PFSK-1 (cell line): ENCODE measurements around the gene APLP2.

ENCODE experiments used
- FOXP2 ChIP-seq: optimal IDR thresholded peaks from 2 replicates; pipeline ENCODE3; 2011; ENCODE audit warnings: borderline replicate concordance, control low read depth, inconsistent platforms; ENCODE audit not compliant: insufficient read depth; ENCODE audit errors: extremely low read length, extremely low read depth
- POLR2AphosphoS5 ChIP-seq: IDR thresholded peaks from 2 replicates; pipeline ENCODE4 v1.6.1; 2012; ENCODE audit warnings: low read depth, mild to moderate bottlenecking, control low read depth, low read length, moderate library complexity
- SIN3A ChIP-seq: IDR thresholded peaks from 2 replicates; pipeline ENCODE4 v1.6.1; 2012; ENCODE audit warnings: mild to moderate bottlenecking, low read length, moderate library complexity, borderline replicate concordance; ENCODE audit not compliant: insufficient read depth
- TAF1 ChIP-seq: IDR thresholded peaks from 2 replicates; pipeline ENCODE4 v1.6.1; 2012; ENCODE audit warnings: low read length, control low read depth, borderline replicate concordance; ENCODE audit not compliant: insufficient read depth
- TF ChIP-seq, protein P1 (sequence below), 2 experiments: IDR thresholded peaks; 2 replicates each; pipeline versions ENCODE4 v1.6.1 to v1.8.0; 2011 to 2012; ENCODE audit warnings: low read depth in 2 of 2, low read length in 2 of 2, control low read depth in 1 of 2, inconsistent platforms in 1 of 2, mild to moderate bottlenecking in 1 of 2, moderate library complexity in 1 of 2; ENCODE audit not compliant: insufficient read depth in 1 of 2

Gene APLP2

DNA sequence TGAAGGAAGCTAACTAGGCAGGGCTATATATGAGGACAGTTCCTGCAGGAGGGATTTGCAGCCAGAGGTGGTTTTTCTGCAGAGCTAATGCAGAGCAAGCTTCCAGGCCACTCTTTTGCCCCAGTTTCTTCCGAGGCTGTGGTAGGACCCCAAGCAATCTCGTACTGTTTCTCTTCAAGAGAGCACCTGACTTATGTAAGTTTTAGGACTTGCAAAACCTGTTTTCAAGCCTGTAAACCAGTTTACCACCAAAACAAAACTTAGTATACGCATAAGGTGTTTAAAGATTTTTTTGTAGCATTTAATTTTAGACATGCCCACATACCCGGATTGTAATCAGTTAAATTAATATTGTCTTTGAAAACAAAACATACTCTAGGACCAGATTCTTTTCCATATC, 7.7 kb upstream of the APLP2 start:
- TF ChIP-seq POLR2AphosphoS5 (no peak), TAF1 (no peak), SIN3A (no peak), FOXP2 (no peak)
- TF ChIP-seq, protein P1, sequence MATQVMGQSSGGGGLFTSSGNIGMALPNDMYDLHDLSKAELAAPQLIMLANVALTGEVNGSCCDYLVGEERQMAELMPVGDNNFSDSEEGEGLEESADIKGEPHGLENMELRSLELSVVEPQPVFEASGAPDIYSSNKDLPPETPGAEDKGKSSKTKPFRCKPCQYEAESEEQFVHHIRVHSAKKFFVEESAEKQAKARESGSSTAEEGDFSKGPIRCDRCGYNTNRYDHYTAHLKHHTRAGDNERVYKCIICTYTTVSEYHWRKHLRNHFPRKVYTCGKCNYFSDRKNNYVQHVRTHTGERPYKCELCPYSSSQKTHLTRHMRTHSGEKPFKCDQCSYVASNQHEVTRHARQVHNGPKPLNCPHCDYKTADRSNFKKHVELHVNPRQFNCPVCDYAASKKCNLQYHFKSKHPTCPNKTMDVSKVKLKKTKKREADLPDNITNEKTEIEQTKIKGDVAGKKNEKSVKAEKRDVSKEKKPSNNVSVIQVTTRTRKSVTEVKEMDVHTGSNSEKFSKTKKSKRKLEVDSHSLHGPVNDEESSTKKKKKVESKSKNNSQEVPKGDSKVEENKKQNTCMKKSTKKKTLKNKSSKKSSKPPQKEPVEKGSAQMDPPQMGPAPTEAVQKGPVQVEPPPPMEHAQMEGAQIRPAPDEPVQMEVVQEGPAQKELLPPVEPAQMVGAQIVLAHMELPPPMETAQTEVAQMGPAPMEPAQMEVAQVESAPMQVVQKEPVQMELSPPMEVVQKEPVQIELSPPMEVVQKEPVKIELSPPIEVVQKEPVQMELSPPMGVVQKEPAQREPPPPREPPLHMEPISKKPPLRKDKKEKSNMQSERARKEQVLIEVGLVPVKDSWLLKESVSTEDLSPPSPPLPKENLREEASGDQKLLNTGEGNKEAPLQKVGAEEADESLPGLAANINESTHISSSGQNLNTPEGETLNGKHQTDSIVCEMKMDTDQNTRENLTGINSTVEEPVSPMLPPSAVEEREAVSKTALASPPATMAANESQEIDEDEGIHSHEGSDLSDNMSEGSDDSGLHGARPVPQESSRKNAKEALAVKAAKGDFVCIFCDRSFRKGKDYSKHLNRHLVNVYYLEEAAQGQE (IDR thresholded peaks at IDR 0.05; ENCODE audit: insufficient read depth in 1 of 2, low read depth in 2 of 2, low read length in 2 of 2), result no peak

DNA sequence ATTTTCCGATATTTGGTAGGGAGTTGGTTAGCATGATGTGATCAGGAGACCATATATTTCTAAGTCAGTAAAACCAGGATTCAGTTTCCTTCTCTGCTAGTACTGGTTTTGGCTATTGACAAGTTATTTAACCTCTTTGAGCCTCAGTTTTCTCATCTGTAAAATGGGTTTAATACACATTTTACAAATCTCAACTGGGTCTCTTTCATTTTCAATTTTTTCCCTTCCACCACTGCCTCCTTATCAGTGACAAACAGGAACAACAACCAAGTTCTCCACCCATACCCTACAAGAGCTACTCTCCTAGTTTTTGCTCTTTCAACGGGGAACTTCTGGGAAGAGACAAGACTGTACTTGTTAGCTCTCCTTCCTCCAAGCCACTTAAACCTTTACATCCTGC, 6.2 kb upstream of the APLP2 start:
- no peak for TF ChIP-seq POLR2AphosphoS5
- TF ChIP-seq FOXP2, result no peak
- TF ChIP-seq, protein P1 (IDR thresholded peaks at IDR 0.05; ENCODE audit: insufficient read depth in 1 of 2, low read depth in 2 of 2, low read length in 2 of 2), result no peak
- no peak for TF ChIP-seq SIN3A
- no peak for TF ChIP-seq TAF1

DNA sequence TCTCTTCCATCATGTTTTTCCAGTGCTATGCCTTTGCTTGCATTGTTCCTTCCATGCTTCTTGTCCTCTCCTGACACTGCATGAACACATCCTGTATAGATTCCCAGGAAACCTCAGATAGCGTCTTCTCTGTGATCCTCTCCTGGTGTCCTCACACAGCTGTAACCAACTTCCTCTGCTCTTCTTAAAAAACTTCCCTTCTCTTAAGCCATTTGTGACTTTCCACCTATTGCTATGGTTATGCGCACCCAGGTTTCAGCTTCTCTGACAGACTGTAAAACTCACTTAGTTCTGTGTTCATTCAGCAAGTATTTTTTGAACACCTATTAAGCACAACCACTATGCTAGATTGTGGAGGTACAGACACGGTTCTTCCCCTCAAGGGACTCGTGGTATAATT, 5.1 kb upstream of the APLP2 start:
- no peak for TF ChIP-seq POLR2AphosphoS5
- TF ChIP-seq SIN3A, result no peak
- no peak for TF ChIP-seq TAF1
- TF ChIP-seq FOXP2, result no peak
- TF ChIP-seq, protein P1 (IDR thresholded peaks at IDR 0.05; ENCODE audit: insufficient read depth in 1 of 2, low read depth in 2 of 2, low read length in 2 of 2), result no peak

DNA sequence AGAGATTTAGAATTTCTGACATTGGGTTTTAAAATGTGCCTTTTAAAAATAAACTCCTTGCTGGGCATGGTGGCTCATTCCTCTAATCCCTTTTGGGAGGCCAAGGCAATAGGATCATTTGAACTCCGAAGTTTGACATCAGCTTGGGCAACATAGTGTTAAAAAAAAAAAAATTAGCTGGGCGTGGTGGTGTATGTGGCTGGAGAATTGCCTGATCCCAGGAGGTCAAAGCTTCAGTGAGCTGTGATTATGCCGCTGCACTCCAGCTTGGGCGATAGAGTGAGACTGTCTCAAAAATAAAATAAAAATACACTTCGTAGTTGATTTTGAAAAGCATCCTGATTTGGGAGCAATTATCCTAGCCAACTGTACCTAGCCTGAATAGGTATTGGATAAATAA, 3.4 kb upstream of the APLP2 start:
- TF ChIP-seq POLR2AphosphoS5 (no peak), FOXP2 (no peak), TAF1 (no peak), SIN3A (no peak)
- TF ChIP-seq, protein P1 (IDR thresholded peaks at IDR 0.05; ENCODE audit: insufficient read depth in 1 of 2, low read depth in 2 of 2, low read length in 2 of 2), result no peak

DNA sequence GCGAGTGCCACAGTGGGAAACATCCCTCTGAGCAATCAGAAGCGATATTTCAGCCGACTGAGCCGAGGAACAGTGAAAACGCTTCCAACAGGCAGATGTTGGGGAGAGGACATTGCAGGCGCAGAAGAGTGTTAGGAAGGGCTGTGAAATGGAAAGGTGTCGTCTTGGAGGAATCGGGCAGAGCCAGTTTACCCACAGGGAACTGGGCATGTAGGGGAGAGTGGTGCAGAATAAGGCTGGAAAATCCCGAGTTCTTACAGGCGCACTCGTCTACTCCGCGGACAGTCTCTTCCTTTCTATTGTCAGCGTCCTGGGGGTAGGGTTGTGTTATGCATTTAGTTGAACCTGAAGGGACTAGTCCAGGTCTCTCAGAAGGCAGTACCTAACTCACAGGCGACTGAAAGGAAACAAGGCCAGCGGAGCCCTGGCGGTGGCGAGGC, 1.1 kb upstream of the APLP2 start:
- TF ChIP-seq SIN3A, result no peak
- no peak for TF ChIP-seq FOXP2
- TF ChIP-seq, protein P1 (IDR thresholded peaks at IDR 0.05; ENCODE audit: insufficient read depth in 1 of 2, low read depth in 2 of 2, low read length in 2 of 2), result no peak
- TF ChIP-seq TAF1, result no peak
- TF ChIP-seq POLR2AphosphoS5, result no peak
